H9 (cell line): Measurements from ENCODE around the gene TMSB4X. TPM values are rescaled to one million over a fixed set of nuclear protein-coding genes. Genes with fewer than 3 reads are reported as not detected.

Source experiments
- DNase-seq: peaks from one replicate; pipeline ENCODE4 v3.0.0-alpha.2; 2017
- H2AFZ ChIP-seq: one replicate; pipeline ENCODE4 v1.6.1; 2013; ENCODE audit warnings: mild to moderate bottlenecking, low read length, control low read depth, moderate library complexity
- H2AK5ac ChIP-seq: 2 replicates; pipeline ENCODE4 v1.6.1; 2013; ENCODE audit warnings: low read length, control low read depth, mixed read lengths; ENCODE audit not compliant: insufficient read length
- H2BK120ac ChIP-seq: one replicate; pipeline ENCODE4 v1.6.1; 2013; ENCODE audit warnings: low read depth, mild to moderate bottlenecking, low read length, control low read depth, inconsistent platforms; ENCODE audit not compliant: poor library complexity, severe bottlenecking
- H2BK12ac ChIP-seq: 2 replicates; pipeline ENCODE4 v1.6.1; 2013; ENCODE audit warnings: low read length, control low read depth, mixed read lengths, low read depth; ENCODE audit not compliant: insufficient read length
- H2BK15ac ChIP-seq: 2 replicates; pipeline ENCODE4 v1.6.1; 2013; ENCODE audit warnings: low read depth, low read length, control low read depth
- H2BK20ac ChIP-seq: one replicate; pipeline ENCODE4 v1.6.1; 2013; ENCODE audit warnings: low read depth, mild to moderate bottlenecking, low read length, control low read depth, inconsistent platforms; ENCODE audit not compliant: poor library complexity, severe bottlenecking
- H2BK5ac ChIP-seq: 2 replicates; pipeline ENCODE4 v1.6.1; 2013; ENCODE audit warnings: low read length, control low read depth, mixed read lengths; ENCODE audit not compliant: insufficient read length
- H3K14ac ChIP-seq: 2 replicates; pipeline ENCODE4 v1.6.1; 2013; ENCODE audit warnings: low read length, control low read depth; ENCODE audit not compliant: insufficient read depth
- H3K18ac ChIP-seq: 2 replicates; pipeline ENCODE4 v1.6.1; 2013; ENCODE audit warnings: low read depth, mild to moderate bottlenecking, mixed read lengths, low read length, control low read depth; ENCODE audit not compliant: insufficient read length
- H3K23ac ChIP-seq: 2 replicates; pipeline ENCODE4 v1.6.1; 2013; ENCODE audit warnings: low read length, control low read depth, mixed read lengths, low read depth; ENCODE audit not compliant: insufficient read length
- H3K23me2 ChIP-seq: 2 replicates; pipeline ENCODE4 v1.6.1; 2013; ENCODE audit warnings: low read depth, mild to moderate bottlenecking, mixed read lengths, low read length, control low read depth; ENCODE audit not compliant: insufficient read length, poor library complexity, severe bottlenecking
- H3K27ac ChIP-seq: 2 replicates; pipeline ENCODE4 v1.5.1; 2013; ENCODE audit warnings: low read length, control low read depth, mixed read lengths, low read depth; ENCODE audit not compliant: insufficient read length
- H3K27me3 ChIP-seq: 2 replicates; pipeline ENCODE4 v1.6.1; 2013; ENCODE audit warnings: low read length, control low read depth, inconsistent platforms; ENCODE audit not compliant: insufficient read depth
- H3K4ac ChIP-seq: 2 replicates; pipeline ENCODE4 v1.6.1; 2013; ENCODE audit warnings: low read depth, mild to moderate bottlenecking, control low read depth, inconsistent platforms, low read length, moderate library complexity
- H3K4me1 ChIP-seq: 2 replicates; pipeline ENCODE4 v1.6.1; 2013; ENCODE audit warnings: low read length, control low read depth, inconsistent platforms; ENCODE audit not compliant: insufficient read depth
- H3K4me2 ChIP-seq: 2 replicates; pipeline ENCODE4 v1.6.1; 2013; ENCODE audit warnings: low read length, control low read depth, mixed read lengths; ENCODE audit not compliant: insufficient read length, insufficient read depth
- H3K56ac ChIP-seq: 2 replicates; pipeline ENCODE4 v1.6.1; 2013; ENCODE audit warnings: low read depth, mild to moderate bottlenecking, mixed read lengths, low read length, control low read depth; ENCODE audit not compliant: insufficient read length
- H3K79me1 ChIP-seq: 2 replicates; pipeline ENCODE4 v1.6.1; 2013; ENCODE audit warnings: low read depth, mild to moderate bottlenecking, moderate library complexity, low read length, control low read depth, inconsistent platforms; ENCODE audit not compliant: insufficient read depth, poor library complexity, severe bottlenecking
- H3K79me2 ChIP-seq: 2 replicates; pipeline ENCODE4 v1.6.1; 2013; ENCODE audit warnings: low read length, control low read depth, inconsistent platforms; ENCODE audit not compliant: insufficient read depth
- H3K9ac ChIP-seq: 2 replicates; pipeline ENCODE4 v1.6.1; 2013; ENCODE audit warnings: low read length, control low read depth, mixed read lengths; ENCODE audit not compliant: insufficient read length; ENCODE audit errors: extremely low read depth
- H3K9me3 ChIP-seq: one replicate; pipeline ENCODE4 v1.6.1; 2013; ENCODE audit warnings: low read depth, low read length, inconsistent platforms; ENCODE audit not compliant: control insufficient read depth
- H3T11ph ChIP-seq: one replicate; pipeline ENCODE4 v1.6.1; 2013; ENCODE audit warnings: mild to moderate bottlenecking, low read length, control low read depth, inconsistent platforms
- H4K20me1 ChIP-seq: one replicate; pipeline ENCODE4 v1.6.1; 2013; ENCODE audit not compliant: control insufficient read depth, insufficient read length, insufficient read depth
- H4K5ac ChIP-seq: 2 replicates; pipeline ENCODE4 v1.6.1; 2013; ENCODE audit warnings: low read depth, mild to moderate bottlenecking, mixed read lengths, low read length, control low read depth; ENCODE audit not compliant: insufficient read length
- H4K8ac ChIP-seq: replicated peaks from 2 replicates; pipeline ENCODE4 v1.6.1; 2013; ENCODE audit warnings: low read length, control low read depth, mixed read lengths, low read depth; ENCODE audit not compliant: insufficient read length
- H4K91ac ChIP-seq: 2 replicates; pipeline ENCODE4 v1.6.1; 2013; ENCODE audit warnings: low read depth, mild to moderate bottlenecking, moderate library complexity, mixed read lengths, low read length, control low read depth; ENCODE audit not compliant: insufficient read length
- H3K27ac Mint-ChIP-seq, 3 experiments: 2 replicates in 2 of 3; 3 replicates in 1 of 3; pipeline ENCODE4 v1.8.0; 2020 to 2021; ENCODE audit warnings: mixed read lengths in 3 of 3, mild to moderate bottlenecking in 1 of 3, moderate library complexity in 1 of 3
- H3K27me3 Mint-ChIP-seq: 2 replicates; pipeline ENCODE4 v1.8.0; 2021; ENCODE audit warnings: low read depth, mild to moderate bottlenecking, moderate library complexity, mixed read lengths
- H3K36me3 Mint-ChIP-seq, 3 experiments: 2 replicates in 2 of 3; 3 replicates in 1 of 3; pipeline ENCODE4 v1.8.0; 2020 to 2021; ENCODE audit warnings: low read depth in 3 of 3, mixed read lengths in 3 of 3; ENCODE audit not compliant: insufficient read depth in 1 of 3
- H3K4me1 Mint-ChIP-seq, 2 experiments: 2 replicates each; pipeline ENCODE4 v1.8.0; 2020; ENCODE audit warnings: mixed read lengths in 2 of 2
- H3K4me3 Mint-ChIP-seq, 2 experiments: 2 replicates in 1 of 2; 3 replicates in 1 of 2; pipeline ENCODE4 v1.8.0; 2020 to 2021; ENCODE audit warnings: mild to moderate bottlenecking in 2 of 2, mixed read lengths in 2 of 2, moderate library complexity in 1 of 2
- H3K9me3 Mint-ChIP-seq, 2 experiments: 2 replicates in 1 of 2; 3 replicates in 1 of 2; pipeline ENCODE4 v1.8.0; 2020; ENCODE audit warnings: mild to moderate bottlenecking in 2 of 2, mixed read lengths in 2 of 2, moderate library complexity in 1 of 2
- CTCF ChIP-seq: fragments of 200-600 bp; sonication (generic); conservative IDR thresholded peaks from 3 replicates; pipeline ENCODE4 v1.8.0; 2021; ENCODE audit warnings: antibody characterized with exemption, mild to moderate bottlenecking
- WGBS: extraction: QIAGEN DNeasy Blood & Tissue Kit; methylation state at CpG from one replicate; pipeline ENCODE4 v1.1.7; 2013; ENCODE audit warnings: missing lambda C conversion rate, low lambda C conversion rate, mixed read lengths; ENCODE audit not compliant: insufficient read length; ENCODE audit errors: extremely low coverage; 5-methylcytosine and 5-hydroxymethylcytosine counted together
- total RNA-seq: library from RNA; stranded (reverse); gene quantifications from 2 replicates; pipeline ENCODE4 v1.2.1, GENCODE V29; 2021

Gene TMSB4X
- total RNA-seq, 1 experiment from 2014 or later = 2,733 TPM

GRCh38 chrX:12972243-12972642 is 2.7 kb upstream of the TMSB4X start:
- Histone ChIP-seq H3K4ac (no peak overlapping the region), H4K20me1 (no peaks in the 10 kb centered on the region), H3K27me3 (no peaks in the 10 kb centered on the region), H3K79me1 (no peaks in the 10 kb centered on the region), H3K9ac (no peak overlapping the region), H2AK5ac (no peak overlapping the region), H4K91ac (no peak overlapping the region), H3K4me2 (no peak overlapping the region), H4K8ac (no peak overlapping the region), H2BK120ac (no peak overlapping the region), H2BK12ac (no peak overlapping the region), H2AFZ (no peak overlapping the region), H3K4me1 (peaks cover 2% of the 10 kb centered on the region; the same call in 1 of the 2 replicates), H2BK15ac (no peak overlapping the region), H3K9me3 (no peaks in the 10 kb centered on the region), H3K14ac (no peak overlapping the region), H3K18ac (no peak overlapping the region), H3K27ac (no peak overlapping the region), H4K5ac (no peak overlapping the region), H2BK20ac (no peak overlapping the region), H3T11ph (no peak overlapping the region), H3K23ac (no peak overlapping the region), H3K23me2 (no peaks in the 10 kb centered on the region), H3K79me2 (peaks cover 11% of the 10 kb centered on the region; the same call in 1 of the 2 replicates), H3K56ac (no peak overlapping the region), H2BK5ac (no peak overlapping the region)
- DNase-seq = no peak
- H3K27me3 Mint-ChIP-seq = no peaks in the 10 kb centered on the region; the same call in 1 of the 2 replicates
- no peak for TF ChIP-seq CTCF
- no peak overlapping the region for H3K4me3 Mint-ChIP-seq
- no CpG with 5 or more reads among the region's 6 CpGs for WGBS
- H3K4me1 Mint-ChIP-seq = peaks cover 21 to 28% of the 10 kb centered on the region in 2 experiments
- H3K36me3 Mint-ChIP-seq = peaks cover 27 to 30% (median 29%) of the 10 kb centered on the region in 3 experiments
- peaks cover 80 to 83% of the 10 kb centered on the region in 2 experiments for H3K9me3 Mint-ChIP-seq
- no peak overlapping the region; a peak in 1 of 7 replicates for H3K27ac Mint-ChIP-seq
